HG03460 (cell line): ENCODE results near the gene CDH4.
"Not testable (repeated sequence)": the region's sequence is repeated elsewhere in the genome, so short reads cannot be mapped to it uniquely, and the experiment has no call there.

Experiments used
- ATAC-seq: cut with Tn5 transposase; IDR thresholded peaks from one replicate; pipeline ENCODE4 v1.9.1; 2021; ENCODE audit not compliant: unreplicated experiment

The CDH4 gene

DNA sequence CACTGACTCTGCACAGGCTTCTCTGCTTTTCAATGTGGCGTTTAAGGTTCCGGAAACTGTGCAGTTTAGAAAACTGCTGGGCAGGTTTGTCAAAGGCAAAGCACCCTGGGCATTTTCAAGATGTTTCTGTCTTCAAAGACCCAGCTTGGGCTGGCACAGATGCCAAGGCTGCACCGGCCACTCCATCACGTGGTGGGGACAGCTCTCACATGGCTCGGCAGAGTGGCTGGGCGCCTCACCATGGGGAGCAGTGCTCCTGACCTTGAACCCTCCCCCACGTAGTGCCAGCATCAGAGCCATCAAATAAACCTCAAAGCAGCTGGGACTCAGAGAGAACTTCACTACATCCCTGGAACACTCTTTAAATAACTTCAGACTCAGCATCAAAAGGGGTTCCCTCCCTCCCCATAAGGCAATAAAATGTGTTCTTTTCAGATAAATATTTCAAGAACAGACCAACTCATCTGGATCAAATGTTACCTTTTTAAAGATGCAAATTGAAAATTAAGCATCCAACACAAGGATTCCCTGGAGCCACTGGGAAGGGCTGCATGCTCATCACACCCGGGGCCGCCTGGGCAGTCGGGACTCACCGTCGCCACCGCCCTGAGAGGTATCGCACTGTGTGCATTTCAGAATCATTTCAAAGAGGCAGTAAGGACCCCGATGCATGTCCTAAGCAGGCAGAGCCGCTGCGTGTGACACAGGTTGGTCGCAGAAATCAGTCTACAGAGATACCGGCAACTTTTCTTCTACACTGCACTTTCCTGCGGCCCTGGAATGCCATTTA, 157.1 kb downstream of the CDH4 start:
- no peak for ATAC-seq

DNA sequence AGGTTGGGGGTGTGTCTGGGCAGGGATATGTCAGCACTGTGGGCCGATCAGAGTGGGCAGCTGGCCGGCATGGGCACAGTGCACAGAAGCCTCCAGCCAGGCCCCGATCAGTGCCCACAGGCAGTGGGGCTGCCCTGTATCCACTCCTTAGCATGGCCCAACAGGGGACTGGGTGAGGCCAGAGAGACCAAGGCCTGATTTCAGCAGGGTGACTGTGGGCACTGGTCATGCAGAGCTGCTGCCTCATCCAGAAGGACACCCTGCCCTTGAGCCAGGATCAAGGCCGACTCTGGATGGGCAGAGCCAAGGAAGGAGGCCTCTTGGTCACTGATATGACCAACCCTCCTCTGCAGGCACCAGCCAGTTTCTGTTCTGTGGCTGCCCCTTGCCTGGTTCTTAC, 159.7 kb downstream of the CDH4 start:
- no peak for ATAC-seq

DNA sequence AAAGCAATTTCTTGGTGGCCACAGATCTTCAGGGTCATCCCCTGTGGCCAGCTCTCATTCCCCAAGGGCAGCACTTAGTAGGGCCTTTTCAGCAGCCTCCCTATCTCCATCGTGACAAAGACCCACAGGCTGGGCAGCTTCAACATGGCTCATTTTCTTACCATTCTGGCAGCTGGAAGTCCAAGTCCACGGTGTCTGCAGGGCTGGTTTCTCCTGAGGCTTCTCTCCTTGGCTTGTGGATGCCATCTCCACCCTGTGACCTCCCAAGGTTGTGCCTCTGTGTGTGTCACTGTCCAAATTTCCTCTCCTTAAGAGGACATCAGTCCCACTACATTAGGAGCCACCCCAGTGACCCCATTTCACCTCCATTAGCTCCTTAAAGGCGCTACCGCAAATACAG, 161.7 kb downstream of the CDH4 start:
- no peak for ATAC-seq

DNA sequence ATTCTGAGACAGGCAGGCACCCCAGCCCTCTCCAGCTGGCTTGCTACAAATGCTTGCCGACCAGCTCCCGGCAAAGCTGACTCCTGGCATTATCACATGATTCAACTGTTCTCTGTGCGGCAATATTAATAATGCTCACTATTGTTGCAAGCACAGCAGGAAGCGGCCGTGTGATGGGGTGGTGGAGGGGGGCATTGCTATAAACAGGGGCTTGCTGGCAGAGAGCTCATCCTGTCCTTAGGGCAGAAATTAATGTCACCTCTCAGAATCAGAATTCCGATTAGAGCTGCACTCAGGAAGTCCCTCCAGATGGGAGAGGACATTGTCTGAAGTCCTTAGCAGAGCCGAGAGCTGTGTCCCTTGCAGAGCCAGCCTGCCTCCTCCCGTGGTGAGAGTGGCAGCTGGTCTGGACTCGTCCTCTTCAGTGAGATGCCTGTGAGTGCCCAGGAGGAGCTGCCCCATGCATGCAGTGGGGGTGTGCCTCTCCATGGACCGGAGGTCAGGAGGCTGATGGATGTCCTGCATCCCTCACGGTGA, 162.5 kb downstream of the CDH4 start:
- ATAC-seq = no peak

DNA sequence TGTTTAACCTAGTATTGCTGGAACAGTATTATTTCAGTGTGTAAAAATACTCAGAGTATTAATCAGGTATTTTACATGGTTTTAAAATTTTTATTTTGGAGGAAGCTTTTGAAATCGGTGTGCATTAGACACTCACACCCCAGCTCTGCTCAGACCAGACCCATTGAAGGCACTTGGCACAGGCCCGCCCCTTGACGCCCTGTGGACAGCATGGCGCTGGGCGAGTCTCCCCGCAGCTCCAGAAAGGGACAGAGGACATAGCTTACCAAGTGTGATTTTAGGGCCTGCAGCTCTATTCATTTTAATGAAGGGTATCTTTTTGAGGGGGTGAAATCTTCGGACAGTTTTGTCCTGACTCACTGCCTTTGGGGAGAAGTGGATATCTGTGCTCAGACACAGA, 164.5 kb downstream of the CDH4 start:
- ATAC-seq = no peak

DNA sequence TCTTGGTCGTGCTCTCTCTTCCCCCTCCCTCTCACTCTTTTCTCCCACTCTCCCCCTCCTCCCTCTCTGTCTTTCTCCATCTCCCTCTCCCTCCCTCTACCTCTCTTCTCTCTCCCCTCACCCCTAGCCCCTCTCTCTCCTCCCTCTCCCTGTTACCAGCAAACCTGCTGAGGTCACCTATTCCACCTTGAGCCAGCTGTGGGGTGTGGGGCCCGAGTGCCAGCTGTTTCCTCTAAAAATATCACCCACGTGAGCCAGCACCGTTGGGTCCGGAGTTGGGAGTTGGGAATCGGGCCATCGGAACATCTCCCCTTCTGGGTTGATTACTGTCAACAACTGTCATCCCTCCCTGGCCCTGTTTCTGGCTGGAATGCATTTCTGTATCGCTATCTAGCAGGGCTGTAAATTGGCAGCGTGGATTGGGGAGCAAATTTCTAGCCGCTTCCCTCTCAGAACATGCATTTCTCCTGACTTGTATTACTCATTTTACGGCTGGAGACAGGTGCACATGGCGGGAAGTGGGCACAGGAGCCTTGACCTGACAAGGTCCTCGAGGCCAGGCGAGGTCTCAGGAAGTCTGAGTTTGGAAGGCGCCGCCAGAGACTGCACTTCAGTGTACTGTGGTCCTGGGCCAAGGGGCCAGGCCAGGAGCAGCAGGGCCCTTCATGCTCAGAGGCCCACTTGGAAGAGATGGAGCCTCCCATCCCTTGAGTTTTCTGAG, 165.3 kb downstream of the CDH4 start:
- ATAC-seq = no peak

DNA sequence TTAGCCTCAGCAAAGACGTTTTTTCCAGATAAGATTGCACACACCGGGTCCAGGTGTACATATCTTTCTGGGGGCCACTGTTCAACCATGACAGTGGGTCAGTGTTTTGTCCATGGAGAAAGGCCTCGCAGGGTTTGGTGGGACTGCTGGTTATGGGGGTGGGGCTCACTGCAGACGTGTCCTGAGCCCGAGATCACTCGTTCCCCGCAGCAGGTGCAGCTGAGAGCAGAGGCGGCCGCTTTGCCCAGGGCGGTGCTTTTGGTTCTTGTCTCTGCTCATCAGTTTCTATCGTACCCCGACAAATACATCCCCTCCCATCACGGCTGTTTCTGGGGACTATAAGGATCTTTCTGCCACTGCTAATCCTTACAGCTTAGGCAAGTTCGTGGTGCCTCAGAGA, 166.9 kb downstream of the CDH4 start:
- no peak for ATAC-seq

DNA sequence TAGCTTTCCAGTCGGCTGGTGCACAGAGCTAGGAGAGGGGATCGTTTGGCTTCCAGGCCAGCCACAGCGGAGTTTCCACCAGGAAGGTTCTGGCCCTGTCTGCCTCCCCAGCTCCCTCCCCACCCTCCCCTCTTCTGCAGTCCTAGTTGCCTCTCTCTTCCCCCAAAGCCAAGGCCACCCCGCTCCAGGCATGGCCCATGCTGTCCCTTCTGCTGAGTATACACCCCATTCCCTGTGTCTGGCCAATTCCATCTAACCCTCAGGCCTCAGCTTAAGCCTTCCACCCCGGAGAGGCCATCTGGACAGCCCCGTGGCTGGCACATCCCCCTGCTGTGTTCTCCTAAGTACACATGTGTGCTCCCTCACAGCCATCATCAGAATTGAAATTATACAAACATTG, 167.4 kb downstream of the CDH4 start:
- no peak for ATAC-seq

DNA sequence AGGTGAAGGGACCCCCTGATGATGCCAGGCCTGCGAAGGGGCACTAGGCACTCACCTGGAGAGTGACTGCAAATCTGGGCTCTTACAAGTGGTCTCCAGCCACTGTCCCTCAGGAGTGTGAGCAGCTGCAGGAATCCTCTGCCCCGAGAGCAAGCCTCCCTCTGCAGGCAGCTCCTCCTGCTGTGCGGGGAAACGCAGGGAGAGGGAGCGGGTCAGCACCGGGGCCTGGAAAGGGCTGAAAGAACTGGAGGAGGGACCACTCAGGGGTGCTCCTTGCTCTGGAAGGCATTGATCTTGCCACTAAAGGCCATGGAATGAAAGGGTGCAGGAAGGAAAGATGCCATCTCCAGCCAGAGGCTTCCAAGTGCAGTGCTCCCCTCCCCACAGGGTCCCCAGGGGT, 168.0 kb downstream of the CDH4 start:
- ATAC-seq = no peak

DNA sequence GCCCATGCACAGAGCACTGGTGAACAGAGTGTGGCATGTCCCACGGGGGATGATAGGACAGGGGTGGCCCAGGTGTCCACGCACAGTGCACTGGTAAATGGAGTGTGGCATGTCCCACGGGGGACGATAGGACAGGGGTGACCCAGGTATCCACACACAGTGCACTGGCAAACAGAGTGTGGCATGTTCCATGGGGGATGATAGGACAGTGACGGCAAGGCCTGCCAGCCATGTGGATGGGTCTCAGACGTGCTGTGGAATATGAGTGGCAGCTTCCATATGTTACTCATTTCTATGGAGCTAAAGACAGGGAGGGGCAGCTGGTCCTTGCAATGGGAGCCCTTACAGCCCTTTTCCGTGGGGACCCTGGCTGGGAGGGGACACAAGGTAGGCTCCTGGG, 168.7 kb downstream of the CDH4 start:
- no peak for ATAC-seq

DNA sequence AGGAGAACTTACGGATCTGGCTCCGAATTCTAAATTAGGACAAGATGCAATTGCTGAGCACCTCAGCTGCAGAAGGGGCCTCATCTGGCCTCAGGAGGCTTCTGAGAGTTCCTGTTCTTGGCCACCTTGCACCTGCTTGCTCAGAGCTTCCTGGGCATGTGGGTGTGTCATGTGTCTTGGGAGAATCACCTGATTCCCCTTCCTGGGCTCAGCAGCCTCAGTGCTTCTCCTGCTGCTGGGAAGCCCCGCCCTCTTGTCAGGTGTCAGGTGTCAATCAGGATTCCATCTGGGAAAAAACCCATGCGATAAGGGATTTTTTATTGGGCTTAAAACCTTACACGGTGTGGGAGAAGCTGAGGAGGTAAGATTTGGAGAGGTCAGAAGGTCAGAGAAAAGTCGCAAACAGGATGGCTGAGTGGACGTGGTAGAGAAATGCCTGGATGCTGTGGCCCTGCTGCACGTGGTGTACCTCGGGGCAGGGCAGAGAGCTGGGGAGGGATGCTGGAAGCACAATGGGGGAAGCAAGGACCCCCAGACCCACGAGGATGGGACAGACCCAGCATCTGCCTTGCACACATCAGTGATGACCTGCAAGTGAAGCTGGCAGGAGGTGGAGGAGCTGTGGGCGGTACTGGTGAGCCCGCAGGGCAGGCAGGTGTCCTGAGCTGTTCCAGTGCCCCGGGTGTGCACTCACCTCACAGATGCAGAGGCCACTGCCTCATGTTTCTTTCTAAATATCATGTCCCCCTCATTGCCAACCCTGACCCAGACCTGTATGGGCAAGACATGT, 170.8 kb downstream of the CDH4 start:
- ATAC-seq = no peak

DNA sequence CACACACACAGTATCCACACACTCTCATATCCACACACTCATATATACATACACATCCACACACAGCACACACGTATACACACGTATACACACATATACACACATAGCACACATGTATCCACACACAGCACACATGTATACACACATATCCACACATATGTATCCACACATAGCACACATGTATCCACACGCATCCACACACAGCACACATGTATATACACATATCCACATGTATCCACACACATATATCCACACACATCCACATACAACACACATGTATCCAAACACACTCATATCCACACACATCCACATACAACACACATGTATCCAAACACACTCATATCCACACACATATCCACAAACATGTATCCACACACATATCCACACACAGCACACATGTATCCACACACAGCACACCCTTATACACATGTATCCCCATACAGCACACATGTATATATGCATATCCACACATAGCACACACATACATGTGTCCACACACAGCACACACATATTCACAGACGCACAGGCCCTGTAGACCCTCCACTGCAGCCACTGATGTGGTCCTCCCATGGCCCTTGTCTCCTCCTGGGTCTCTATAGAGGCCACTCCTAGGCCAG, 172.1 kb downstream of the CDH4 start:
- no peak for ATAC-seq

DNA sequence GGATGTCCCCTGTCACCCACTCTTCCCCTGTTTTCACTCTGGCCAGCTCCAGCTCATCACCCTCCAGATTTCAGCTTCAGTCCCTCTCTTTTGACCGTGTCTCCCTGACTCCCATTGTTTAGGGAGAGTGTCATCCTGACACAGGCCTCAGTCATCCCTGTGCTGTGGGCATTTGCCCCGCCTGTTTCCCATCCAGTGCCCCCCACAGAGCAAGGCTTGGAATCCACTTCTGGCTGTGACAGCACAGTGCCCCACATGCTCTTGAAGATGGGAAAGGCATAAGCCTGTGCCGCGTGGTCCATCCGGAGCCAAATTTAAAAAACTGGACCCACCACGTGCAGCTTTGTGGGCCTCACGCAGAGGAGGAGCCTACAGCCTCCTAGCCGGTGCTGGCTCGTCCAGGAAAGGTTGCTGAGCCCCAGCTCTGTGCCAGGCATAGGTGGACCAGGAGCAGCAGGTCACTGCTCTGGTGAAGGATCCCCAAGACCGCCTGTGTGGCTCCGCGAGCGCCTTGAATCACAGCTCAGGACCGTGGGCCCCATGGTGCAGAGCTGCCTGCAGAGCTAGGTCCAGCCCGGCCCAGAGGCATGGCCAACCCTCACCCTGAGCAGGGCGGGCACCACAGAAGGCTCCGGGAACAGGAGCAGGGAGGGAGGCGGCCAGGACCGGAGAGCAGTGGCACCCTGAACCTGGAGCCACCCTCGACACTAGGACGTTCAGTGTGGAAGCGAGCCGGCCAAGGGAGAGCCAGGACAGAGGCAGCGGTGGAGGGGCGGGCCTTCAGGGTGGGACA, 172.8 kb downstream of the CDH4 start:
- no peak for ATAC-seq

DNA sequence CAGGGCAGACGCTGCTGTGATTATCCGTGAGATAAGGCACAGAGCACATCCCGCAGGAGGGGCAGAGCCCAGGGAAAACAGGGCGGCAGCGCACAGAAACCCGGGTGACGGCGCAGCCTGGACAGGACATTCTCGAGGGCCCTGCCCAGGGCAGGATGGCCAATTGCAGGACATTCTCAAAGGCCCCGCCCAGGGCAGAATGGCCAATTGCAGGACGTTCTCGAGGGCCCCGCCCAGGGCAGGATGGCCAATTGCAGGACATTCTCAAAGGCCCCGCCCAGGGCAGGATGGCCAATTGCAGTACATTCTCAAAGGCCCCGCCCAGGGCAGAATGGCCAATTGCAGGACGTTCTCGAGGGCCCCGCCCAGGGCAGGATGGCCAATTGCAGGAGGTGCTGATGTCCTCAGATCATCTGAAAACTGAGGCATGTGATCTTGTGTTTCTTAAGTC, 173.5 kb downstream of the CDH4 start:
- ATAC-seq = not testable (repeated sequence)

DNA sequence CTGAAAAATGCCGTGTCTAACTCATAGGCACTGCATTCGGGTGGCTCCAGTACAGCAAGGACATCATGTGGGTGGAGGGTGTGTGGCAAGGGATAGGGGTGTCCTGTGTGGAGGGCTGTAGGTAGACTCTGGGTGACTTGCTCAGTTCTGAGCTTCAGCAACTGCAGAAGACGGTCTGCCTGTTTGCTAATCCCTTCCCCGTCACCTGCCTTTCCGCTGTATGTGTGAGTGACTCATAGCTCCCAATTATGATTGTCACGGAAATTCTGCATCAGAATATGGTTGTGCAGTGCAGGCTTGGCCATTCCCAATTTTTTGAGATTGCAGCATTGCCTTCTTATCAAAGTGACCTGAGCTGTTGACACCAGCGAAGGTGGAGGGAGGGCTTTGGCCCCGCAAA, 174.3 kb downstream of the CDH4 start:
- ATAC-seq = no peak

DNA sequence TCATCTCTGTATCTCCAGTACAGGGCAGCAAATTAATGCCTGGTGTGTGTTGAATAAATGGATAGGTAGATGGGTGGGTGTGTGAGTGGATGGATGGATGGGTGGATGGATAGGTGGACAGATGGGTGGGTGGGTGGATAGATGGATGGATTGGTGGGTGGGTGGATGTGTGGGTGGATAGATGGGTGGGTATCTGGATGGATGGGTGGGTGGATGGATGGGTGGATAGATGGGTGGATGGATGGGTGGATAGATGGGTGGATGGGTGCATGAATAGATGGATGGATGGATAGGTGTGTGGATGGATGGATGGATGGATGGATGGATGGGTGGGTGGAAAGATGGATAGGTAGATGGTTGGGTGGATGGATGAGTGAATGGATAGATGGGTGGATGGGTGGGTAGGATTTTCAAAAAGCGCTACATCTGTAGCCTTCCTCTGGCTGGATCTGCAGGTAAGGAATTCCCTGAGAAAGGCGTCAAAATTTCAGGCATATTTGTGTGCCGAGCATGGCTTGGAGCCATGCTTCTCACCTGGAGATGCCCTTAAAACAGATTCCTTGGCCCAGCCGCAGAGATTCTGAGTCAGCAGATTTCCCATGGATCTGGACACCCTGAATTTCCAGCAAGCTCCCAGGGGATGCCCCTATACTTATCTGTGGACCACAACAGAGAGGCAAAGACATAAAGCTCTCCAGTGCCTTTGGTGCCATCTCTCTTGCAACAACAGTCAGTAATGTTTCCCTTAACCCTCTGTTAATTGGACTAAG, 177.6 kb downstream of the CDH4 start:
- ATAC-seq = no peak

DNA sequence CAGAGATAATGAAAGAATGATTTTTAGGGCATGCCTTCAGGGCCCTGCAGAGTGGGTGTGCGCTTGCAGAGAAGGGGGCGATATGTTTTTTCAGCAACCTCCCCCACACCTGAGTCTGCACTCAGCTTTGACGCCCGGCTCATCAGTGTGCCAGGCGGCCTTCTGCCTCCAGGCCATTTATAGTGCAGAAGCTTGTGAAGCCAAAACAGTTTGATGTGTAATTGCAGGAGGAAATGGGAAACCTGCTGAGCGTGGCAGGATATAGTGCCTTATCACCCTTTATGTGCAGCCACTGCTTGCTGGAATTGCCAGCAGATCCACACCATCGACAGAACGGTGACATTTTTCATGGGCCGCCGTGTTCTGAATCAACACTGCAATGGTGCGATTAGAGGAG, 178.2 kb downstream of the CDH4 start:
- ATAC-seq = no peak

DNA sequence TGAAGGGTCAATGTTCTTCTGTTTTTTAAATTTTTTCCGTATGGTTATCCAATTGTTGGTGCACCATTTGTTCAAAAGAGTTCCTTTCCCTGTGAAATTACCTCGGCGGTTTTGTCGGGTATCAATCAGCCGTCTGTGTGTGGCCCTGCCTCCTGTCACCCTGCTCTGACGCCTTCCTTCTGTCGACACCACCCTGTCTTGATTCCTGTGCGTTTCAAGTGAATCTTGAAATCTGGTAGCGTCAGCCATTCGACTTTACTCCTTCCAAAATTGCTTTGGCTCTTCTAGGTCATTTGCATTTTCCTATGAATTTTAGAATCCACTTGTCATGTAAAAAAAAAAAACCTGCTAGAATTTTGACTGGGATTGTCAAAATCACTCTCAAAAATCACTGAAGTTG, 181.1 kb downstream of the CDH4 start:
- no peak for ATAC-seq

DNA sequence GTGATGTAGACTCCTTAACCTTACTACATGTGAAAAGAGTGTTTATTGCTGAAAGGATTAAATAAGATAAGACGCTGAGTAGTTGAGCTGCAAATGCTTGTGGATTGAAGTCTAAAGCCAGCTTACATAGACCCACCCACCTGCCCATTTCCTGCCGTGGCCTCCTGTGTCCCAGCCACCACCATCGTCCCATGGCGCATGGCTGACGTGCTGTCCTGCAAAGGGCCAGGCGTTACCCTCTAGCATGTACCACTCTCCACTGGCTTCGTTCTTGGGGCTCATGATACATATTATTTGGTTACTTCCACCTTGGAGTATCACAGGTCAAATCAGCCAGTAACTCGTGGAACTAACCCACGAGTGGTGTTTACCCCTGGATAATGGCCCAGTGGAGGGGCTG, 181.8 kb downstream of the CDH4 start:
- ATAC-seq = no peak
